ENCODE measurements around the gene SPRYD3. TPM values are rescaled to one million over a fixed set of nuclear protein-coding genes. Genes with fewer than 3 reads are reported as not detected.

Gene SPRYD3
- total RNA-seq, 1 donor from 2014 or later, result 49.1 TPM

DNA sequence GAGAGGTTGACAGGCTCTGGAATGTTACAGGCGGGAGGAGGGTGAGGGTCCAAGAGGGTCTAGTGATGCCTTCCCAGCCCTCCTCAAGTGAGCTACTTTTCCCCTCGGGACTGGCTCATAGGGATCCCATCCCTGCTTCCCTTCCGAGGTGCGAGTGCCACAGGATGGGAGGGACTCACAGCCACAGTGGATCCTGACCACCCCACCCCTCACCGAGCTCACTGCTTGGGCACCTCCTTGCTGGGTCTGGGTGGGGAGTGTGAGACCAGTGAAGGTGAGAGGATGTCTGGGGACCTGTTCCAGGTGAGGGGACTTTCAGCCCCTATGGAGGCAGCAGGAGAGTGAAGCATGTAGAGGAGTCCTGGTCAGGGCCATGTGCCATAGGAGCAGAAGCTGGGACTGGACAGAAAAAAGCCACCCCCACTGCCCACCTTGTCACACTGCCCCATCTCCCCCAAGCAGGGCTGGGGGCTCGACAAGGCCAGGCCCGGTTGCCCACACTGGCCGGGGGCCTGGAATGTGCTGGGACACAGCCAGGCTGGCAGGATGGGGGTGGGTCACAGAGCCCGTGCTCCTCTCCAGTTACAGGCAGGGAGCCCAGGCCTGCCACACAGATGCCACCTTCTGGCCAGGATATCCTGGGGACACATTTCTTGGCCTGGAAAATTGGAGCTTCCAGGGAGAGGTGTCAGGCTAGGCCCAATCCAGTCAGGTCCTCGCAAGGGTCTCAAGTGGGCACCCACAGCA, 31.0 kb downstream of the SPRYD3 start:
- H3K36me3 ChIP-seq, result peaks cover 6% of the 10 kb centered on the region
- TF ChIP-seq, protein P1, sequence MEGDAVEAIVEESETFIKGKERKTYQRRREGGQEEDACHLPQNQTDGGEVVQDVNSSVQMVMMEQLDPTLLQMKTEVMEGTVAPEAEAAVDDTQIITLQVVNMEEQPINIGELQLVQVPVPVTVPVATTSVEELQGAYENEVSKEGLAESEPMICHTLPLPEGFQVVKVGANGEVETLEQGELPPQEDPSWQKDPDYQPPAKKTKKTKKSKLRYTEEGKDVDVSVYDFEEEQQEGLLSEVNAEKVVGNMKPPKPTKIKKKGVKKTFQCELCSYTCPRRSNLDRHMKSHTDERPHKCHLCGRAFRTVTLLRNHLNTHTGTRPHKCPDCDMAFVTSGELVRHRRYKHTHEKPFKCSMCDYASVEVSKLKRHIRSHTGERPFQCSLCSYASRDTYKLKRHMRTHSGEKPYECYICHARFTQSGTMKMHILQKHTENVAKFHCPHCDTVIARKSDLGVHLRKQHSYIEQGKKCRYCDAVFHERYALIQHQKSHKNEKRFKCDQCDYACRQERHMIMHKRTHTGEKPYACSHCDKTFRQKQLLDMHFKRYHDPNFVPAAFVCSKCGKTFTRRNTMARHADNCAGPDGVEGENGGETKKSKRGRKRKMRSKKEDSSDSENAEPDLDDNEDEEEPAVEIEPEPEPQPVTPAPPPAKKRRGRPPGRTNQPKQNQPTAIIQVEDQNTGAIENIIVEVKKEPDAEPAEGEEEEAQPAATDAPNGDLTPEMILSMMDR (IDR thresholded peaks at IDR 0.05; ENCODE audit: borderline replicate concordance), result no peak
- no peaks in the 10 kb centered on the region for H3K9me3 ChIP-seq (replicated peaks)
- intact Hi-C loops (cut with micrococcal nuclease), result no loop called here
- H3K27ac ChIP-seq (replicated peaks), result peak overlapping the region; percentile 100
- peaks cover 94% of the 10 kb centered on the region for H3K4me1 ChIP-seq
- peak overlapping the region; percentile 87 for H3K4me3 ChIP-seq
- DNase-seq, result peak; percentile 81
- no peaks in the 10 kb centered on the region for H3K27me3 ChIP-seq (ENCODE audit: low read depth)

DNA sequence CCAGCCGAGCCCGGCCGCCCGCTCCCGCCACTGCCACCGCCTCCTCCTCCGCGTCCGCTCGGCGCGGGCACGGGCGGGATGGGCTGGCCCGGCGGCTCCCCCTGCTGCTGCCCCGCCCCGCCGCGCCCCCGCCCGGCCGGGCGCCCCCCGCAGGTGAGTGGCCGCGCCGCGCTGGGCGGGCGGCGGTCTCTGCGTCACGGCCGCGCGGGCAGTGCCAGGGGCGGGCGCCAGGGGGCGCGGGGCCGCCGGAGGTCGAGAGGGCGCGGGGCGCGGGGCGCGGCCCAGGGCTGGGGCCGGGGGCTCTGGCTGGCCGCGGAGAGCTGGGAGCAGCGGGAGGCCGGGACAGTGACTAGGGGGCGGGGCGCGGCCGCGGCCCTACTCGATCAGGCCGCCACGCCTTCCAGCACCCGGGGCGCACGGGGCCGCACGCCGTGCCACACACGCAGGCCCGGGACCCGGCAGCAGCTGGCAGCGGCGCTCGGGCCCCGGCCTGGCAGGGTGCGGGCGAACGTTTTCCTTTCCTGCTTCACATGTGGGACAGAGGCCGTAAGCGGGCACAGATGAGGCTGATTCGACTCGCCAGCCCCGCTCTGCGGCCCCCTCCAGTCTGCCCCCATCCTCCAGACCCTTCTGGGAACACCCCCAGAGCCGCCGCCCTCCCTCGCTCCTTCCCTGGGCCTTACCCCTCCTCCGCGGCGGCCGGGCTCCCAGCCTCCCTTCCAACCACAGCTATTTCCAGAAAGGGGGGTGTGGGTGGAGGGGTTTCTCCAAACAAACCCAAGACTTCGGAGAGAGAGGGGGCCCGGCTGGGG, 31.8 kb downstream of the SPRYD3 start:
- Histone ChIP-seq H3K4me3 (peak overlapping the region; percentile 92), H3K27ac (replicated peaks) (peak overlapping the region; percentile 100), H3K36me3 (peaks cover 6% of the 10 kb centered on the region), H3K27me3 (ENCODE audit: low read depth) (no peaks in the 10 kb centered on the region), H3K4me1 (peaks cover 94% of the 10 kb centered on the region), H3K9me3 (replicated peaks) (no peaks in the 10 kb centered on the region)
- DNase-seq, result peak; percentile 87
- intact Hi-C loops (cut with micrococcal nuclease), result no loop called here
- TF ChIP-seq, protein P1 (IDR thresholded peaks at IDR 0.05; ENCODE audit: borderline replicate concordance), result peak; percentile 33

DNA sequence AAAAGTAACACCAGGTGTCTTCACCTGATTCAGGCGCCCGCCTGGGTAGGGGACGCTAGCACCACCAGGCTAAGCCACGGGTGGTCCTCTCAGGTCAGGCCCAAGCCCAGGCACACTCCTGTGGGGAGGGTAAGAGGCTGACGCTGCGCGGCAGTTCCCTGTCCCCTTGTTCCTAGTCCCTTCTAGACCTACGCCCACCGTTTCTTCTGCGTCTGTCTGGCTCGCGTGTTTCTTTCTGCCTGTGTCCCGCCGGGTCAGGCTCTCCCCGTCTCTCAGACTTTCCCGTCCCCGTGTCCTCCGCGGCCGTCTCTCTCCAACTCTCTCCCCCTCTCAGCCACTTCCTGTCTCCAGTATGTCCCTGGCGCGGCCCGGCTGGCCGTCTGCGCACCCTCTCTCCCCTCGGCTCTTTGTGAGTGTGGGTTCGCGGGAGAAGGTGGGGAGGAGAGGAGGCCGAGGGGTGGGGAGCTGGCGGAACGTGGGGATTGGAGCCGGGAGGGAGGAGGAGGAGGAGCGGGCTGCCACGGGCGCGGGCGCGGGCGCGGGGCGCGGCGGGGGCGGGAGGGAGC, 32.5 kb downstream of the SPRYD3 start:
- peak; percentile 90 for DNase-seq

DNA sequence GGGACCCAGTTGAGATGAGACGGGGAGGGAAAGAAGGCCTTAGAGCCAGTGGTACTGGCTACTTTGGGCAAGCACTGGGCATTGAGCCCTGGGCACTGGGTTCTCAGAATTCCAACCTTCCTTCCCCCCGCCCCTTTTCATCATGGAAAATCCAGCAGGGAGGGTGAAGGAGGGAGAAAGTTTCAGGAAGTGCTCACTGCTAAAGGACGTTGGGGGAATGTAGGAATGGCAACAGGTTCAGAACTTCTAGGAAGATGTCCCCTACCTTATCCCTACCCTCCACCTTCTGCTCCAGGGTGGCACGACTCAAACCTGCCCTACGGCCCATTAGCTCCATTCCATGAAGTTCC, 33.5 kb downstream of the SPRYD3 start:
- Histone ChIP-seq H3K36me3 (peaks cover 4% of the 10 kb centered on the region), H3K4me3 (peak overlapping the region; percentile 92), H3K4me1 (peaks cover 78% of the 10 kb centered on the region), H3K9me3 (replicated peaks) (no peaks in the 10 kb centered on the region), H3K27ac (replicated peaks) (peak overlapping the region; percentile 100), H3K27me3 (ENCODE audit: low read depth) (no peaks in the 10 kb centered on the region)
- TF ChIP-seq, protein P1 (IDR thresholded peaks at IDR 0.05; ENCODE audit: borderline replicate concordance), result no peak
- intact Hi-C loops (cut with micrococcal nuclease), result no loop called here
- DNase-seq, result no peak

More for the DNA sequence above, 32.5 kb downstream of the SPRYD3 start:
- TF ChIP-seq, protein P1 (IDR thresholded peaks at IDR 0.05; ENCODE audit: borderline replicate concordance), result no peak
- Histone ChIP-seq H3K27me3 (ENCODE audit: low read depth) (no peaks in the 10 kb centered on the region), H3K4me3 (peak overlapping the region; percentile 92), H3K27ac (replicated peaks) (peak overlapping the region; percentile 100), H3K36me3 (peaks cover under 1% of the 10 kb centered on the region), H3K9me3 (replicated peaks) (no peaks in the 10 kb centered on the region), H3K4me1 (peaks cover 89% of the 10 kb centered on the region)
- intact Hi-C loops (cut with micrococcal nuclease), result no loop called here

DNA sequence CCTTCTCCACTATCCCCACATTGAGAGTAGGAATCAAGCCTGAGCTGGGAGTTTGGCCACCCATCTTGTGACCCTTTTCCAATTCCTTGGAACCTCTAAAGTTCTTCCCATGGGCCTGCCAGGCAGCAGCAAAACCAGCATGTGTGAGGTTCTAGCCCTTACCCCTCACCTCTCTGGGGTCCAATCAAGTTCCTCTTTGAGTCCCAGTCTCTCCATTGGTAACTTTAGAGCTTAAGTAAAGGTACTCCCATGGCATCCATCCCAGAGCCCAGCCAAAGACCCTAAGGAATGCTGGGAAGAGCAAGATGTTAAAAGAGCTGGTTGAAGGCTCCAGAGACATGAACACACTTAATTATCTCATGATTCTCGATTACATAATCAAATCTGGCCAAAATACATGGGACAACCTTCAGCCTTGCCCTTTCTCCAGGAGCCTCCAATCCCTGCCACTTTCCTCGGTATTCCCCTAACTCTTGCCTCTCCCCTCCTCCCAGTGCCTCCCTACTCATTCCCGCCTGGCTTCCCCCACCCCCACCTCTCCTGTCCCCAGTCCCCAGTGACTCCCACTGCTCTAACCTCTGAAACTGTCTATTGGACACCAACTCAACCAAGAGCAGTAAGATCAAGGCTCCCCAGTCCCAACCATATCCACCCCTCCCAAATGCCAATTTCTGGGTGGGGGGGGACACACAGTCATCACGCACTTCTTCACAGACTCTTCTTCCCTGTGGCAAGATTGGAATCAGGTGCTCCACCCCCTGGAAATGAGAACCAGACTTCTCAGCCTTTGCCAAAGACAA, 34.1 kb downstream of the SPRYD3 start:
- TF ChIP-seq, protein P1 (IDR thresholded peaks at IDR 0.05; ENCODE audit: borderline replicate concordance), result no peak
- Histone ChIP-seq H3K4me3 (peak overlapping the region; percentile 92), H3K27me3 (ENCODE audit: low read depth) (no peaks in the 10 kb centered on the region), H3K9me3 (replicated peaks) (no peaks in the 10 kb centered on the region), H3K36me3 (peaks cover 7% of the 10 kb centered on the region), H3K27ac (replicated peaks) (peak overlapping the region; percentile 100), H3K4me1 (peaks cover 73% of the 10 kb centered on the region)
- intact Hi-C loops (cut with micrococcal nuclease), result no loop called here
- DNase-seq, result no peak
